ENCODE results near the gene APOO. TPM values are rescaled to one million over a fixed set of nuclear protein-coding genes. Genes with fewer than 3 reads are reported as not detected.

Gene APOO
- total RNA-seq, 1 experiment from 2014 or later = 34.5 TPM

DNA sequence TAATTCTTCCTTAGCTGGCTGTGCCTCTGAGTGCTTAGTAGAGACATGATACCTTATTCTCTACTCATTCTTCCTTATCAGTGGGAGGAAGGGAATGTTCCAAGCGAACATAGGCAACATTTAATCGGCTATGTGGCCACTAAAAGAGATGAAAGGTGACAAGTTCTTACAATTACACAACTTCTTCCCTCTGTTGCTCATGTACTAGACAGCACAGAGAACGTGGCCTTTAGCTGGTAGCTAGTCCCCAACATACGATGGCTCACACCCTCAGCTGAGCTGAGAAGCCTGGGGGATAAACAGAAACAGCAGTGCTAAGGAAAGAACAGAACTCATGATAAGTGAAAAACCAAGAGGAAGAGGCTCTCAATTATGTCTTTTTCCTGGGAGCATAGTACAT is 52.2 kb downstream of the APOO start:
- intact Hi-C loops (cut with micrococcal nuclease) = no loop called here
- ATAC-seq (no peak), DNase-seq (ENCODE audit: low read depth, low spot score) (no peak)
- TF ChIP-seq EGR1 (IDR thresholded peaks at IDR 0.05; ENCODE audit: low read depth) (no peak), YY1 (IDR thresholded peaks at IDR 0.05; ENCODE audit: extremely low read depth, insufficient replicate concordance, low read depth, low read length) (no peak), ZNF274 (IDR thresholded peaks at IDR 0.05; ENCODE audit: low read depth, low read length) (no peak), EZH2 (IDR thresholded peaks at IDR 0.05) (no peak), SRF (IDR thresholded peaks at IDR 0.05; ENCODE audit: low read depth) (no peak), ELF1 (IDR thresholded peaks at IDR 0.05; ENCODE audit: borderline replicate concordance, low read depth) (no peak), POLR2AphosphoS5 (IDR thresholded peaks at IDR 0.05; ENCODE audit: low read depth, low read length) (no peak), CBX3 (IDR thresholded peaks at IDR 0.05; ENCODE audit: low read depth) (no peak), RAD21 (IDR thresholded peaks at IDR 0.05; ENCODE audit: low read depth) (no peak), TCF7L2 (IDR thresholded peaks at IDR 0.05; ENCODE audit: borderline replicate concordance, extremely low read depth, insufficient read depth, insufficient read length) (no peak), SP1 (IDR thresholded peaks at IDR 0.05; ENCODE audit: low read depth) (no peak), SIN3A (IDR thresholded peaks at IDR 0.05; ENCODE audit: low read depth) (no peak), EZH2phosphoT487 (IDR thresholded peaks at IDR 0.05; ENCODE audit: borderline replicate concordance) (no peak), JUND (IDR thresholded peaks at IDR 0.05) (no peak), ZFX (IDR thresholded peaks at IDR 0.05) (no peak), CEBPB (IDR thresholded peaks at IDR 0.05; ENCODE audit: low read depth) (no peak), POLR2A (IDR thresholded peaks at IDR 0.05; ENCODE audit: borderline replicate concordance, extremely low read depth, insufficient read depth, insufficient read length) (no peak)
- TF ChIP-seq, protein P1, sequence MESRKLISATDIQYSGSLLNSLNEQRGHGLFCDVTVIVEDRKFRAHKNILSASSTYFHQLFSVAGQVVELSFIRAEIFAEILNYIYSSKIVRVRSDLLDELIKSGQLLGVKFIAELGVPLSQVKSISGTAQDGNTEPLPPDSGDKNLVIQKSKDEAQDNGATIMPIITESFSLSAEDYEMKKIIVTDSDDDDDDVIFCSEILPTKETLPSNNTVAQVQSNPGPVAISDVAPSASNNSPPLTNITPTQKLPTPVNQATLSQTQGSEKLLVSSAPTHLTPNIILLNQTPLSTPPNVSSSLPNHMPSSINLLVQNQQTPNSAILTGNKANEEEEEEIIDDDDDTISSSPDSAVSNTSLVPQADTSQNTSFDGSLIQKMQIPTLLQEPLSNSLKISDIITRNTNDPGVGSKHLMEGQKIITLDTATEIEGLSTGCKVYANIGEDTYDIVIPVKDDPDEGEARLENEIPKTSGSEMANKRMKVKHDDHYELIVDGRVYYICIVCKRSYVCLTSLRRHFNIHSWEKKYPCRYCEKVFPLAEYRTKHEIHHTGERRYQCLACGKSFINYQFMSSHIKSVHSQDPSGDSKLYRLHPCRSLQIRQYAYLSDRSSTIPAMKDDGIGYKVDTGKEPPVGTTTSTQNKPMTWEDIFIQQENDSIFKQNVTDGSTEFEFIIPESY (IDR thresholded peaks at IDR 0.05; ENCODE audit: extremely low read depth, insufficient replicate concordance, low read length) = no peak
- TF ChIP-seq, protein P2, sequence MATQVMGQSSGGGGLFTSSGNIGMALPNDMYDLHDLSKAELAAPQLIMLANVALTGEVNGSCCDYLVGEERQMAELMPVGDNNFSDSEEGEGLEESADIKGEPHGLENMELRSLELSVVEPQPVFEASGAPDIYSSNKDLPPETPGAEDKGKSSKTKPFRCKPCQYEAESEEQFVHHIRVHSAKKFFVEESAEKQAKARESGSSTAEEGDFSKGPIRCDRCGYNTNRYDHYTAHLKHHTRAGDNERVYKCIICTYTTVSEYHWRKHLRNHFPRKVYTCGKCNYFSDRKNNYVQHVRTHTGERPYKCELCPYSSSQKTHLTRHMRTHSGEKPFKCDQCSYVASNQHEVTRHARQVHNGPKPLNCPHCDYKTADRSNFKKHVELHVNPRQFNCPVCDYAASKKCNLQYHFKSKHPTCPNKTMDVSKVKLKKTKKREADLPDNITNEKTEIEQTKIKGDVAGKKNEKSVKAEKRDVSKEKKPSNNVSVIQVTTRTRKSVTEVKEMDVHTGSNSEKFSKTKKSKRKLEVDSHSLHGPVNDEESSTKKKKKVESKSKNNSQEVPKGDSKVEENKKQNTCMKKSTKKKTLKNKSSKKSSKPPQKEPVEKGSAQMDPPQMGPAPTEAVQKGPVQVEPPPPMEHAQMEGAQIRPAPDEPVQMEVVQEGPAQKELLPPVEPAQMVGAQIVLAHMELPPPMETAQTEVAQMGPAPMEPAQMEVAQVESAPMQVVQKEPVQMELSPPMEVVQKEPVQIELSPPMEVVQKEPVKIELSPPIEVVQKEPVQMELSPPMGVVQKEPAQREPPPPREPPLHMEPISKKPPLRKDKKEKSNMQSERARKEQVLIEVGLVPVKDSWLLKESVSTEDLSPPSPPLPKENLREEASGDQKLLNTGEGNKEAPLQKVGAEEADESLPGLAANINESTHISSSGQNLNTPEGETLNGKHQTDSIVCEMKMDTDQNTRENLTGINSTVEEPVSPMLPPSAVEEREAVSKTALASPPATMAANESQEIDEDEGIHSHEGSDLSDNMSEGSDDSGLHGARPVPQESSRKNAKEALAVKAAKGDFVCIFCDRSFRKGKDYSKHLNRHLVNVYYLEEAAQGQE (IDR thresholded peaks at IDR 0.05; ENCODE audit: low read depth) = no peak
- H3K79me2 ChIP-seq (ENCODE audit: insufficient read depth, low read length) = no peaks in the 10 kb centered on the region
- no peak overlapping the region for H2AFZ ChIP-seq (ENCODE audit: low read depth, low read length, poor library complexity, severe bottlenecking)
- H3K27me3 ChIP-seq (ENCODE audit: insufficient read depth, low read length) = no peaks in the 10 kb centered on the region
- no peak overlapping the region for H3K9ac ChIP-seq (ENCODE audit: low read length)
- no peak overlapping the region for H3K27ac ChIP-seq (ENCODE audit: low read depth, low read length)
- no peaks in the 10 kb centered on the region for H3K9me2 ChIP-seq (ENCODE audit: insufficient read depth)
- no peaks in the 10 kb centered on the region for H4K20me1 ChIP-seq (ENCODE audit: insufficient read depth)
- no peaks in the 10 kb centered on the region for H3K36me3 ChIP-seq (ENCODE audit: control insufficient read depth in 1 of 2, insufficient read depth in 2 of 2, low read length in 2 of 2)
- H3K4me3 ChIP-seq (replicated peaks in 1 of 2; ENCODE audit: low read depth in 1 of 2, low read length in 2 of 2) = no peak overlapping the region
- ChIA-PET POLR2A (no interaction called here), RAD21 (ENCODE audit: low non-redundant PET in 1 of 2, low total read pairs in 2 of 2, uncharacterized antibody in 2 of 2, unreplicated experiment in 2 of 2) (no interaction called here), CTCF (no interaction called here)
- no peaks in the 10 kb centered on the region for H3K9me3 ChIP-seq (ENCODE audit: control insufficient read depth in 1 of 2, insufficient read depth in 1 of 2, low read depth in 1 of 2, low read length in 2 of 2)
- H3K4me2 ChIP-seq (ENCODE audit: low read length) = no peak overlapping the region
- no peaks in the 10 kb centered on the region for H3K4me1 ChIP-seq (ENCODE audit: control insufficient read depth in 1 of 2, insufficient read depth in 2 of 2, low read length in 2 of 2)
- no TSS peak for BruUV-seq (replicated peaks)

Measured in HCT116 (cell line).